GM12874 (cell line): Measurements from ENCODE around the gene SLC2A1.
A peak's percentile ranks its signal among the peaks of the same experiment; 100 is the strongest.

ENCODE experiments used
- CTCF ChIP-seq: IDR thresholded peaks from 2 replicates; pipeline ENCODE4 v1.5.1; 2011; ENCODE audit warnings: low read depth, mild to moderate bottlenecking, control low read depth, low read length, moderate library complexity; ENCODE audit not compliant: insufficient read depth

The SLC2A1 gene

GRCh38 chr1:42932442-42932941 lies 26.2 kb downstream of the SLC2A1 start:
- TF ChIP-seq CTCF: no peak

- no peak for TF ChIP-seq CTCF
Measured at GRCh38 chr1:42931911-42932422, 26.7 kb downstream of the SLC2A1 start.

- TF ChIP-seq CTCF: peak; percentile 76
Measured at GRCh38 chr1:42931108-42931539, 27.5 kb downstream of the SLC2A1 start.

- no peak for TF ChIP-seq CTCF
Measured at GRCh38 chr1:42930178-42931107, 28.2 kb downstream of the SLC2A1 start.

GRCh38 chr1:42929434-42930177 lies 29.1 kb downstream of the SLC2A1 start:
- TF ChIP-seq CTCF: no peak

GRCh38 chr1:42928859-42929258 lies 29.8 kb downstream of the SLC2A1 start:
- no peak for TF ChIP-seq CTCF

- no peak for TF ChIP-seq CTCF
Measured at GRCh38 chr1:42927920-42928505, 30.7 kb downstream of the SLC2A1 start.
